Measurements from ENCODE around the gene CD8B. TPM values are rescaled to one million over a fixed set of nuclear protein-coding genes. Genes with fewer than 3 reads are reported as not detected.
"Not testable (repeated sequence)": the region's sequence is repeated elsewhere in the genome, so short reads cannot be mapped to it uniquely, and the experiment has no call there.

CD8B gene
- total and polyA plus RNA-seq, 9 of the 15 experiments (the other 6 are each of a cell fraction or from before 2014, with no cell fraction given), result not detected

DNA sequence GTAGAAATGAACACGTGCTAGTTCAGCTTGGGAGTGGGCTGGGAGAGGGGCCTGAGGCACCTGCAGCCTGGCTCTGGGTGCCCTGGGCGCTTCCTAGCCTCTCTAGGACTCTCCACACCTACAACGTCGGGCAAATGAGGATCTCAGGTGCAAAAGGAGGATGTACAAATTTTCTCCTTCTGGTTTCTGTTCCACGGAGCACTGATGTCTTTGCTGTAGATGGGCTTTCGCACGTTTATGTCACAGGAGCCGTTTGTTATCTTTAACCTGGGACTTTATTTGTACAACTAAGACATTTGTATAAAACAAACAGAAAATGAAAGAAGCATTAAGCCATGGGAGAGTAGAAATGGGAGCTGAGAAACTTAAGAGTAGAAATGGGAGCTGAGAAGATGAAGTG lies 20.4 kb downstream of the CD8B start:
- WGBS (ENCODE audit: insufficient coverage, low coverage, missing lambda C conversion rate), result 0% methylated on average over 3 of the region's 8 CpGs

DNA sequence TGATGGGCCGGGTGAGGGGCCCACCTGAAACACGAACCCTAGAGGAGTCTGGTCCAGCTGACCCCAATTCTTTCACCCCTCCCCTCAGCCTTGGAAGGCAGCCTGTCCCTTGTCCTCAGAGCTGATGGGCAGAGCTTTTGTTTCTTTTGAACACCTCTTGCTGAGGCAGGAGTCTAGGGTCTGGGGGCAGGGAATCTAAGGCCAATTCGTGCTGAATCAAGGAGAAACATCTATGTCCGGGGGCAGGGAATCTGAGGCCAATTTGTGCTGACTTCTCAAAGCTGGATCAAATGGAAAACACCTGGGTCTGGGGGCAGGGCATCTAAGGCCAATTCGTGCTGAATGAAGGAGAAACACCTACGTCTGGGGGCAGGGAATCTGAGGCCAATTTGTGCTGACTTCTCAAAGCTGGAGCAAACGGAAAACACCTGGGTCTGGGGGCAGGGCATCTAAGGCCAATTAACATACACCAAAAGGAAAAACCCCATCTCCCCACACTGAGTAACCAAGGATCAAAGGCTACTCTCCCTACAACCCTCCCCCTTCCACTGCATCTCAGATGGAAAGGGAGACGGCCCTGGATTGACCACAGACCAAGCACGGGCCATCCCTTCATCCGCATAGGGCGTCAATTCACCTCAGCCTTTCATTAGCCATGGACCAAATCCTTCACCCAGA lies 21.7 kb downstream of the CD8B start:
- DNase-seq (ENCODE audit: extremely low read depth in 1 of 4, low spot score in 3 of 4); H3K9me3 ChIP-seq (replicated peaks; ENCODE audit: control insufficient read depth, insufficient read depth, low read depth, low read length); in situ Hi-C loops (cut with MboI); H3K79me2 ChIP-seq (ENCODE audit: control insufficient read depth, insufficient read depth, low read length); H3K27ac ChIP-seq (ENCODE audit: extremely low read depth, low read depth, low read length); FAIRE-seq; intact Hi-C loops (cut with micrococcal nuclease); H3K4me2 ChIP-seq (ENCODE audit: insufficient read depth, low read length); H3K4me3 ChIP-seq; H4K20me1 ChIP-seq (replicated peaks; ENCODE audit: control insufficient read depth, insufficient read depth, low read length); H3K9me1 ChIP-seq (ENCODE audit: control insufficient read depth, insufficient read depth, low read length); CTCF ChIA-PET (ENCODE audit: low intra/inter-chr PET ratio); H3K27me3 ChIP-seq (ENCODE audit: control insufficient read depth in 2 of 2, insufficient read depth in 2 of 2, low read length in 2 of 2); ATAC-seq; H2AFZ ChIP-seq (ENCODE audit: low read depth, low read length); BruUV-seq (replicated peaks); POLR2A ChIA-PET; H3K36me3 ChIP-seq (ENCODE audit: control insufficient read depth, insufficient read depth, low read length); H3K4me1 ChIP-seq (replicated peaks in 1 of 2; ENCODE audit: control insufficient read depth in 2 of 2, insufficient read depth in 2 of 2, low read length in 2 of 2); H3K9ac ChIP-seq (ENCODE audit: insufficient read depth in 1 of 2, low read depth in 2 of 2, low read length in 2 of 2): not testable (repeated sequence)
- 10% methylated on average over 6 of the region's 11 CpGs for WGBS (ENCODE audit: insufficient coverage, low coverage, missing lambda C conversion rate)

More for the DNA sequence above, 20.4 kb downstream of the CD8B start:
- H3K9me1 ChIP-seq (ENCODE audit: control insufficient read depth, insufficient read depth, low read length); H3K36me3 ChIP-seq (ENCODE audit: control insufficient read depth, insufficient read depth, low read length); in situ Hi-C loops (cut with MboI); intact Hi-C loops (cut with micrococcal nuclease); FAIRE-seq; H2AFZ ChIP-seq (ENCODE audit: low read depth, low read length); H3K9me3 ChIP-seq (replicated peaks; ENCODE audit: control insufficient read depth, insufficient read depth, low read depth, low read length); H3K4me1 ChIP-seq (replicated peaks in 1 of 2; ENCODE audit: control insufficient read depth in 2 of 2, insufficient read depth in 2 of 2, low read length in 2 of 2); H3K27ac ChIP-seq (ENCODE audit: extremely low read depth, low read depth, low read length); BruUV-seq (replicated peaks); H3K9ac ChIP-seq (ENCODE audit: insufficient read depth in 1 of 2, low read depth in 2 of 2, low read length in 2 of 2); CTCF ChIA-PET (ENCODE audit: low intra/inter-chr PET ratio); H3K27me3 ChIP-seq (ENCODE audit: control insufficient read depth in 2 of 2, insufficient read depth in 2 of 2, low read length in 2 of 2); ATAC-seq; H3K4me3 ChIP-seq; H3K4me2 ChIP-seq (ENCODE audit: insufficient read depth, low read length); DNase-seq (ENCODE audit: extremely low read depth in 1 of 4, low spot score in 3 of 4); POLR2A ChIA-PET; H4K20me1 ChIP-seq (replicated peaks; ENCODE audit: control insufficient read depth, insufficient read depth, low read length); H3K79me2 ChIP-seq (ENCODE audit: control insufficient read depth, insufficient read depth, low read length): not testable (repeated sequence)

DNA sequence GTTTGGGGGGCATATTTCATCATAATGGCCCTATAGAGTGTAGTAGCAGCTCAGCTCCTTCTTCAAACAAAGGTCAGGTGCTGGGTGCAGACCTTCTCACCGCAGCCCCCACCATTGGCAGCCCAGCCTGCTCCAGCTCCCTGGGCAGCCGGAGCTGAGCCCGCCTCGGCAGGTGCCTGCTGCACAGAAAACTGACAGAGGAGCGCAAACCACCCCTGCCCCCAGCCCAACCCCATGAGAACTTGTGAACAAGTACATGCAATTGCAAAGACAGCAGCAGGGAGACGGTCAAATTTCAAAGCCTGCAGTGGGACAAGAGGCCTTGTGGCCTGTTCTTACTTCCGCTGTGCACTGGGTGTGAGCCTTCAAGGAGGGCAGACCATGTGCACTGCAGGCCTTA lies 22.2 kb downstream of the CD8B start:
- H3K9me3 ChIP-seq (replicated peaks; ENCODE audit: control insufficient read depth, insufficient read depth, low read depth, low read length); intact Hi-C loops (cut with micrococcal nuclease); BruUV-seq (replicated peaks); H3K9me1 ChIP-seq (ENCODE audit: control insufficient read depth, insufficient read depth, low read length); H3K4me1 ChIP-seq (replicated peaks in 1 of 2; ENCODE audit: control insufficient read depth in 2 of 2, insufficient read depth in 2 of 2, low read length in 2 of 2); H3K27me3 ChIP-seq (ENCODE audit: control insufficient read depth in 2 of 2, insufficient read depth in 2 of 2, low read length in 2 of 2); in situ Hi-C loops (cut with MboI); H3K9ac ChIP-seq (ENCODE audit: insufficient read depth in 1 of 2, low read depth in 2 of 2, low read length in 2 of 2); ATAC-seq; CTCF ChIA-PET (ENCODE audit: low intra/inter-chr PET ratio); H3K36me3 ChIP-seq (ENCODE audit: control insufficient read depth, insufficient read depth, low read length); H3K4me2 ChIP-seq (ENCODE audit: insufficient read depth, low read length); DNase-seq (ENCODE audit: extremely low read depth in 1 of 4, low spot score in 3 of 4); H3K79me2 ChIP-seq (ENCODE audit: control insufficient read depth, insufficient read depth, low read length); FAIRE-seq; H2AFZ ChIP-seq (ENCODE audit: low read depth, low read length); H3K4me3 ChIP-seq; H3K27ac ChIP-seq (ENCODE audit: extremely low read depth, low read depth, low read length); POLR2A ChIA-PET; H4K20me1 ChIP-seq (replicated peaks; ENCODE audit: control insufficient read depth, insufficient read depth, low read length): not testable (repeated sequence)
- WGBS (ENCODE audit: insufficient coverage, low coverage, missing lambda C conversion rate), result 15% methylated on average over 6 of the region's 7 CpGs

DNA sequence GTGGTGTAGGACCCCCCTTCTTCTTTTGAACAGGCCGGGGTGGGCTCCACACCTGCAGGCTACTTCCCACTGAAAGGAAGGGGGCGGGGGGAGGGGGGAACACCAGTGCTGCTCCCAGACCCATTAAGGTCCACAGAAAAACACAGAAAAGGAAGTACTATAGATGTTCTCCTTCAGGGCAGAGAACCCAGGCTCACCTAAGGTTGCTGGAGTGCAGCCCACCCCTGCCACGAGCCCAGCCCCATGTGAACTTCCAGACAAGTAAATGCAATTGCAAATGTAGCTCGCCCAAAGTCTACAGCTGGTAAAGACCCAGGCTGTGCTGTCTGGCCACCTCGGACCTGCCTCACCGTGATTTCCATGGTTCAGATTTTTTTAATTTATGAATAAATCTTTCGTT lies 24.0 kb downstream of the CD8B start:
- 0% methylated on average over 3 of the region's 7 CpGs for WGBS (ENCODE audit: insufficient coverage, low coverage, missing lambda C conversion rate)
- not testable (repeated sequence) for BruUV-seq (replicated peaks); DNase-seq (ENCODE audit: extremely low read depth in 1 of 4, low spot score in 3 of 4)

More for the DNA sequence above, 24.0 kb downstream of the CD8B start:
- H3K4me1 ChIP-seq (replicated peaks in 1 of 2; ENCODE audit: control insufficient read depth in 2 of 2, insufficient read depth in 2 of 2, low read length in 2 of 2); H4K20me1 ChIP-seq (replicated peaks; ENCODE audit: control insufficient read depth, insufficient read depth, low read length); in situ Hi-C loops (cut with MboI); H3K36me3 ChIP-seq (ENCODE audit: control insufficient read depth, insufficient read depth, low read length); ATAC-seq; H3K4me2 ChIP-seq (ENCODE audit: insufficient read depth, low read length); FAIRE-seq; POLR2A ChIA-PET; H2AFZ ChIP-seq (ENCODE audit: low read depth, low read length); intact Hi-C loops (cut with micrococcal nuclease); H3K27me3 ChIP-seq (ENCODE audit: control insufficient read depth in 2 of 2, insufficient read depth in 2 of 2, low read length in 2 of 2); H3K27ac ChIP-seq (ENCODE audit: extremely low read depth, low read depth, low read length); H3K4me3 ChIP-seq; H3K9me3 ChIP-seq (replicated peaks; ENCODE audit: control insufficient read depth, insufficient read depth, low read depth, low read length); H3K9me1 ChIP-seq (ENCODE audit: control insufficient read depth, insufficient read depth, low read length); H3K79me2 ChIP-seq (ENCODE audit: control insufficient read depth, insufficient read depth, low read length); CTCF ChIA-PET (ENCODE audit: low intra/inter-chr PET ratio); H3K9ac ChIP-seq (ENCODE audit: insufficient read depth in 1 of 2, low read depth in 2 of 2, low read length in 2 of 2): not testable (repeated sequence)

Data from K562 (cell line).